ENCODE data around the gene PRR36. TPM values are rescaled to one million over a fixed set of nuclear protein-coding genes. Genes with fewer than 3 reads are reported as not detected.

The PRR36 gene
- total and polyA plus RNA-seq, 5 donors from 2014 or later, result 0.05 to 0.22 (median 0.12) TPM; not detected in 2

- Mint-ChIP-seq H3K27ac (no peak overlapping the region), H3K36me3 (no peaks in the 10 kb centered on the region), H3K27me3 (peaks cover 17% of the 10 kb centered on the region), H3K4me3 (no peak overlapping the region), H3K4me1 (peaks cover 0 to 7% (median 0%) of the 10 kb centered on the region in 4 donors), H3K9me3 (peaks cover 0 to 3% (median 0%) of the 10 kb centered on the region in 7 donors)
- Histone ChIP-seq H3K9me3 (ENCODE audit: control insufficient read depth in 2 of 2, low read length in 2 of 2) (no peaks in the 10 kb centered on the region), H3K27me3 (ENCODE audit: control insufficient read depth, insufficient read depth, low read length) (peaks cover 2% of the 10 kb centered on the region), H3K36me3 (ENCODE audit: control insufficient read depth, insufficient read depth, low read length) (no peaks in the 10 kb centered on the region), H3K4me1 (ENCODE audit: control insufficient read depth, insufficient read depth, low read length, poor library complexity, severe bottlenecking) (peaks cover 8% of the 10 kb centered on the region), H3K4me3 (ENCODE audit: low read depth, low read length) (no peak overlapping the region), H3K27ac (ENCODE audit: insufficient read depth, low read length, poor library complexity, severe bottlenecking) (no peak overlapping the region)
- ATAC-seq (ENCODE audit: low read depth in 2 of 2), result no peak
- no peak for DNase-seq
Measured at GRCh38 chr19:7879111-7879807, 5.1 kb upstream of the PRR36 start.

- H3K36me3 ChIP-seq (ENCODE audit: control insufficient read depth, insufficient read depth, low read length), result no peaks in the 10 kb centered on the region
- H3K4me1 ChIP-seq (ENCODE audit: control insufficient read depth, insufficient read depth, low read length, poor library complexity, severe bottlenecking), result peaks cover 21% of the 10 kb centered on the region
- no peaks in the 10 kb centered on the region for H3K36me3 Mint-ChIP-seq
- DNase-seq (no peak), ATAC-seq (ENCODE audit: low read depth in 2 of 2) (no peak)
- no peak overlapping the region for H3K27ac Mint-ChIP-seq
- no peak overlapping the region for H3K27ac ChIP-seq (ENCODE audit: insufficient read depth, low read length, poor library complexity, severe bottlenecking)
- no peak overlapping the region for H3K4me3 Mint-ChIP-seq
- peaks cover 2% of the 10 kb centered on the region for H3K27me3 ChIP-seq (ENCODE audit: control insufficient read depth, insufficient read depth, low read length)
- peaks cover 0 to 16% (median under 1%) of the 10 kb centered on the region in 4 donors for H3K4me1 Mint-ChIP-seq
- no peak overlapping the region for H3K4me3 ChIP-seq (ENCODE audit: low read depth, low read length)
- peaks cover 26% of the 10 kb centered on the region for H3K27me3 Mint-ChIP-seq
- H3K9me3 ChIP-seq (ENCODE audit: control insufficient read depth in 2 of 2, low read length in 2 of 2), result no peaks in the 10 kb centered on the region
- H3K9me3 Mint-ChIP-seq, result peaks cover 0 to 3% (median 0%) of the 10 kb centered on the region in 7 donors
Measured at GRCh38 chr19:7877249-7877836, 3.2 kb upstream of the PRR36 start.

GRCh38 chr19:7874897-7875273 is 695 bp upstream of the PRR36 start:
- Histone ChIP-seq H3K4me1 (ENCODE audit: control insufficient read depth, insufficient read depth, low read length, poor library complexity, severe bottlenecking) (peaks cover 39% of the 10 kb centered on the region), H3K36me3 (ENCODE audit: control insufficient read depth, insufficient read depth, low read length) (no peaks in the 10 kb centered on the region), H3K27ac (ENCODE audit: insufficient read depth, low read length, poor library complexity, severe bottlenecking) (no peak overlapping the region), H3K27me3 (ENCODE audit: control insufficient read depth, insufficient read depth, low read length) (peaks cover 4% of the 10 kb centered on the region), H3K9me3 (ENCODE audit: control insufficient read depth in 2 of 2, low read length in 2 of 2) (no peaks in the 10 kb centered on the region), H3K4me3 (ENCODE audit: low read depth, low read length) (no peak overlapping the region)
- H3K4me1 Mint-ChIP-seq, result peaks cover 0 to 34% (median 9%) of the 10 kb centered on the region in 4 donors
- peak overlapping the region in 3 of 4 donors; percentile 25 to 72 (median 70) for H3K4me3 Mint-ChIP-seq
- H3K9me3 Mint-ChIP-seq, result peaks cover 0 to 3% (median 0%) of the 10 kb centered on the region in 7 donors
- DNase-seq, result peak in 1 of 3 donors; percentile 35
- ATAC-seq (ENCODE audit: low read depth in 2 of 2), result no peak
- no peaks in the 10 kb centered on the region for H3K36me3 Mint-ChIP-seq
- peaks cover 39% of the 10 kb centered on the region for H3K27me3 Mint-ChIP-seq
- H3K27ac Mint-ChIP-seq, result no peak overlapping the region

- no peak overlapping the region for H3K27ac Mint-ChIP-seq
- no peak for ATAC-seq (ENCODE audit: low read depth in 2 of 2)
- Histone ChIP-seq H3K9me3 (ENCODE audit: control insufficient read depth in 2 of 2, low read length in 2 of 2) (no peaks in the 10 kb centered on the region), H3K4me1 (ENCODE audit: control insufficient read depth, insufficient read depth, low read length, poor library complexity, severe bottlenecking) (peaks cover 53% of the 10 kb centered on the region), H3K36me3 (ENCODE audit: control insufficient read depth, insufficient read depth, low read length) (no peaks in the 10 kb centered on the region), H3K27ac (ENCODE audit: insufficient read depth, low read length, poor library complexity, severe bottlenecking) (no peak overlapping the region), H3K4me3 (ENCODE audit: low read depth, low read length) (no peak overlapping the region), H3K27me3 (ENCODE audit: control insufficient read depth, insufficient read depth, low read length) (peaks cover 4% of the 10 kb centered on the region)
- peaks cover 0 to 3% (median 0%) of the 10 kb centered on the region in 7 donors for H3K9me3 Mint-ChIP-seq
- DNase-seq, result no peak
- peaks cover 0 to 39% (median 9%) of the 10 kb centered on the region in 4 donors for H3K4me1 Mint-ChIP-seq
- H3K27me3 Mint-ChIP-seq, result peaks cover 43% of the 10 kb centered on the region
- H3K4me3 Mint-ChIP-seq, result peak overlapping the region in 2 of 4 donors; percentile 77 to 84
- no peaks in the 10 kb centered on the region for H3K36me3 Mint-ChIP-seq
Measured at GRCh38 chr19:7873304-7874075, 700 bp downstream of the PRR36 start.

- peaks cover 0 to 43% (median 9%) of the 10 kb centered on the region in 4 donors for H3K4me1 Mint-ChIP-seq
- H3K9me3 Mint-ChIP-seq, result peaks cover 0 to 3% (median 0%) of the 10 kb centered on the region in 7 donors
- H3K4me3 ChIP-seq (ENCODE audit: low read depth, low read length), result no peak overlapping the region
- peaks cover 4% of the 10 kb centered on the region for H3K27me3 ChIP-seq (ENCODE audit: control insufficient read depth, insufficient read depth, low read length)
- H3K9me3 ChIP-seq (ENCODE audit: control insufficient read depth in 2 of 2, low read length in 2 of 2), result no peaks in the 10 kb centered on the region
- DNase-seq, result no peak
- no peak overlapping the region for H3K27ac Mint-ChIP-seq
- H3K36me3 ChIP-seq (ENCODE audit: control insufficient read depth, insufficient read depth, low read length), result no peaks in the 10 kb centered on the region
- peak overlapping the region in 3 of 4 donors; percentile 54 to 85 (median 79) for H3K4me3 Mint-ChIP-seq
- no peaks in the 10 kb centered on the region for H3K36me3 Mint-ChIP-seq
- H3K27me3 Mint-ChIP-seq, result peaks cover 46% of the 10 kb centered on the region
- H3K27ac ChIP-seq (ENCODE audit: insufficient read depth, low read length, poor library complexity, severe bottlenecking), result no peak overlapping the region
- ATAC-seq (ENCODE audit: low read depth in 2 of 2), result no peak
- peaks cover 57% of the 10 kb centered on the region for H3K4me1 ChIP-seq (ENCODE audit: control insufficient read depth, insufficient read depth, low read length, poor library complexity, severe bottlenecking)
Measured at GRCh38 chr19:7872306-7873204, 1.6 kb downstream of the PRR36 start.

GRCh38 chr19:7871437-7872305 is 2.5 kb downstream of the PRR36 start:
- Mint-ChIP-seq H3K9me3 (peaks cover 0 to 3% (median 0%) of the 10 kb centered on the region in 7 donors), H3K27ac (peak overlapping the region in 1 of 3 donors; percentile 56), H3K4me1 (peaks cover 0 to 48% (median 9%) of the 10 kb centered on the region in 4 donors), H3K27me3 (peaks cover 46% of the 10 kb centered on the region), H3K4me3 (peak overlapping the region; percentile 54 to 85 (median 74)), H3K36me3 (no peaks in the 10 kb centered on the region)
- Histone ChIP-seq H3K27me3 (ENCODE audit: control insufficient read depth, insufficient read depth, low read length) (peaks cover 4% of the 10 kb centered on the region), H3K36me3 (ENCODE audit: control insufficient read depth, insufficient read depth, low read length) (no peaks in the 10 kb centered on the region), H3K9me3 (ENCODE audit: control insufficient read depth in 2 of 2, low read length in 2 of 2) (no peaks in the 10 kb centered on the region), H3K4me1 (ENCODE audit: control insufficient read depth, insufficient read depth, low read length, poor library complexity, severe bottlenecking) (peaks cover 57% of the 10 kb centered on the region), H3K4me3 (ENCODE audit: low read depth, low read length) (no peak overlapping the region), H3K27ac (ENCODE audit: insufficient read depth, low read length, poor library complexity, severe bottlenecking) (no peak overlapping the region)
- ATAC-seq (ENCODE audit: low read depth in 2 of 2) (no peak), DNase-seq (peak; percentile 68 to 80 (median 79))
